Stimulated activated CD4-positive, alpha-beta T cell treated with anti-CD3 and anti-CD28 coated beads, Interleukin-12 subunit alpha, Interleukin-12 subunit beta, amount 100 ng/mL, for 48 hours (primary cell): Measurements from ENCODE around the gene PRRT3.
"Not testable (repeated sequence)": the region's sequence is repeated elsewhere in the genome, so short reads cannot be mapped to it uniquely, and the experiment has no call there.

ENCODE experiments used
- DNase-seq, 3 donors: peaks; one replicate each; pipeline ENCODE4 v3.0.0-alpha.2; 2020; ENCODE audit warnings: low read depth in 2 of 3, low spot score in 1 of 3

Gene PRRT3

DNA sequence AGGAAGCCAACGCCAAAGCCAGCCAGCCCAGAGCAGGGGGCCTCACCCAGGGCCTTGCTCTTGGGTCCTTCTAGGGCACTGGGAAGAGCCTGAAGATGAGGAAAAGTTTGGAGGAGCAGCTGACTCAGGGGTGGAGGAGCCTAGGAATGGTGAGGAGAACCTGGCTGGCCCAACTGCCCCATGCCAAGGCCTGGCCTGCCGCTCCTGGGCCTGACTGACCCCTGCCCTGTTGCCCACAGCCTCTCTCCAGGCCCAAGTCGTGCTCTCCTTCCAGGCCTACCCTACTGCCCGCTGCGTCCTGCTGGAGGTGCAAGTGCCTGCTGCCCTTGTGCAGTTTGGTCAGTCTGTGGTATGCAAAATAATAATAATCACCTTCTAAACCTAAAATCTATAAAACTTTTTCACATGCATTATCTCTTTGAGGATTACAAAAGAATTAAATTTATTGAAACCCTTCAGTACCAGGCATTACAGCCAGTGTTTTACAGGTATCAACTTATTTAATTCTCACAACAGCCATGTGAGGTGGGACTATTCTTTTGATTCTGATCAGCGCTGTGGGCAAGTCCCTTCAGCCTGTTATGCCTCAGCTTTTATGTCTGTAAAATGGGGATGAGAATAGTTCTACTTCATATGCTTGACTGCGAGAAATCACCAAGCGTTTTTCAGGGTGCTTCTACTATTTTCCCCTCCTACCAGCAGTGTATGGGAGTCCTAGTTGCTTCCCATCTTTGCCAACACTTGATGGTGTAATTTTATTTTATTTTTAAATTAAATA lies 33.8 kb downstream of the PRRT3 start:
- no peak for DNase-seq

DNA sequence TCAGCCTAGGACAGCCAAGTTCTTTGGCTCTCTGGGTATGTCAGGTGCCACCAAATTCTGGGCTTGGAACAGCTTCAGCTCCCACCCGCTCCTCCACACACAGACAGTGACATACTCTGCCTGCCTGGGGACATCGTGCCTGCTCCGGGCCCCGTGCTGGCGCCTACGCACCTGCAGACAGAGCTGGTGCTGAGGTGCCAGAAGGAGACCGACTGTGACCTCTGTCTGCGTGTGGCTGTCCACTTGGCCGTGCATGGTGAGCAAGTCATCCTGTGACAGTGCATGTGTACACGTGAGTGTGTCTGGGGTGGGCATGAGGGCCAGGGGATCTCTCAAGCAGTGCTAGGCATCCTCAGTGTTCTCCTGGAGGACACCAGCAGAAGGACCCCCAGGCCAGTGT lies 34.4 kb downstream of the PRRT3 start:
- DNase-seq, result no peak

DNA sequence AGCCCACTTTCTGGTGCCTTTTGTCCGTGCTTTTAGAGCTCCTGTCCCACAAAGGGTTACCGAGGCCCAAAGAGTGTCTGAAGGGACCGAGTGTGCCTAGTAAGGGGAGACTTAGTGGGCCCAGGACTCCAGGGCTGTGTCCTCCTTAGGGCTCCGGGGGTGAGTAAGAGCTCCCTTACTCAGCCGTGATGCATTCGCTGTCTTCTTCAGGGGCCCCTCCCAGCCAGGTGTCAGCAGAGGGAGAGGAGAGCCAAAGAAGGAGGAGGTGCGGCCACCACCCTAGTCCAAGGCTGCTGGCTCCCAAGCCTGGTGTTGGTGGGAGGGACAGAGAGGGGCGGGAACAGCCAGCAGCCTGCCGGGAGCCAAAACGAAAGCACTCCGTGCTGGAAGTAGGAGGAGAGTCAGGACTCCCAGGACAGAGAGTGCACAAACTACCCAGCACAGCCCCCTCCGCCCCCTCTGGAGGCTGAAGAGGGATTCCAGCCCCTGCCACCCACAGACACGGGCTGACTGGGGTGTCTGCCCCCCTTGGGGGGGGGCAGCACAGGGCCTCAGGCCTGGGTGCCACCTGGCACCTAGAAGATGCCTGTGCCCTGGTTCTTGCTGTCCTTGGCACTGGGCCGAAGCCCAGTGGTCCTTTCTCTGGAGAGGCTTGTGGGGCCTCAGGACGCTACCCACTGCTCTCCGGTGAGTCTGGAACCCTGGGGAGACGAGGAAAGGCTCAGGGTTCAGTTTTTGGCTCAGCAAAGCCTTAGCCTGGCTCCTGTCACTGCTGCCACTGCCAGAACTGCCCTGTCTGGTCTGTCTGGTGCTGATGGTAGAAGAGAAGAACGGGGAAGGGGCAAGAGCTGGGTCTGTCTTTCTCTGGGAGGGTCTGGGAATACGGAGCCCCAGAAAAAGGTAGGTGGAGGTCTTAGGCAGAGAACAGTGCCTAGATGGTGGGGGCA lies 35.2 kb downstream of the PRRT3 start, which contains the start of gene IL17RC:
Gene IL17RC, plus strand, starts transcription at position 365 of the 947 bp plus-strand sequence. Its CDS starts 218 bp downstream, at position 583.
- peak in 1 of 3 donors; percentile 46 for DNase-seq

DNA sequence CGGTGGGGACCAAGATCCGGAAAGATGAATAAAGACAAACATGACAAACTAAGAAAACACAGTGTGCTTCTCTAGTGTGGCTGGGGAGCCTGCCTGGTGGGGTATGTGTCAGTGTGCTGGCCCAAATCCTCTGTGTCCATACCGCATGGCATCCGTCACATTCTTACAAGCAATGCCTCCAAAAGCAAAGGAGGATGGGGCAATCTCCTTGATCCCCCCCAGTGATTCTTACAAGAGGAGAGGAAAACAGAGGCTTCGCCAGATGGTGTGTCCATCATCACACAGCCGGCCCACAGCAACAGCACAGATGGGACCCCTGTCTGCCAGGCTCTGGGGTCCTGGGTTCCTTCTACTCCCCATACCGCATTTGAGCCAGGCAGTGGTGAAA lies 35.9 kb downstream of the PRRT3 start:
- no peak for DNase-seq

DNA sequence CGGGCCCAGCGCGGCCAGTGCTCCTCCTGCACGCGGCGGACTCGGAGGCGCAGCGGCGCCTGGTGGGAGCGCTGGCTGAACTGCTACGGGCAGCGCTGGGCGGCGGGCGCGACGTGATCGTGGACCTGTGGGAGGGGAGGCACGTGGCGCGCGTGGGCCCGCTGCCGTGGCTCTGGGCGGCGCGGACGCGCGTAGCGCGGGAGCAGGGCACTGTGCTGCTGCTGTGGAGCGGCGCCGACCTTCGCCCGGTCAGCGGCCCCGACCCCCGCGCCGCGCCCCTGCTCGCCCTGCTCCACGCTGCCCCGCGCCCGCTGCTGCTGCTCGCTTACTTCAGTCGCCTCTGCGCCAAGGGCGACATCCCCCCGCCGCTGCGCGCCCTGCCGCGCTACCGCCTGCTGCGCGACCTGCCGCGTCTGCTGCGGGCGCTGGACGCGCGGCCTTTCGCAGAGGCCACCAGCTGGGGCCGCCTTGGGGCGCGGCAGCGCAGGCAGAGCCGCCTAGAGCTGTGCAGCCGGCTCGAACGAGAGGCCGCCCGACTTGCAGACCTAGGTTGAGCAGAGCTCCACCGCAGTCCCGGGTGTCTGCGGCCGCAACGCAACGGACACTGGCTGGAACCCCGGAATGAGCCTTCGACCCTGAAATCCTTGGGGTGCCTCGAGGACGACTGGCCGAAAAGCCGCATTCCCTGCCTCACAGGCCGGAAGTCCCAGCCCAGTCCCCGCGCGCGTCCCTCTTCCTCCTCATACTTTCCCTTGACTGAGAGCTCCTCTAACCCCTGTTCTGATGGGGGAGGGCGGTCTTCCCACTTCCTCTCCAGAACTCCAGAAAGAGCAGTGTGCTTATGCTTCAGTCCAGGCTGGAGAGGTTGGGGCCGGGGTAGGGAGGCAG lies 36.7 kb downstream of the PRRT3 start:
- DNase-seq, result peak in 1 of 3 donors; percentile 32

DNA sequence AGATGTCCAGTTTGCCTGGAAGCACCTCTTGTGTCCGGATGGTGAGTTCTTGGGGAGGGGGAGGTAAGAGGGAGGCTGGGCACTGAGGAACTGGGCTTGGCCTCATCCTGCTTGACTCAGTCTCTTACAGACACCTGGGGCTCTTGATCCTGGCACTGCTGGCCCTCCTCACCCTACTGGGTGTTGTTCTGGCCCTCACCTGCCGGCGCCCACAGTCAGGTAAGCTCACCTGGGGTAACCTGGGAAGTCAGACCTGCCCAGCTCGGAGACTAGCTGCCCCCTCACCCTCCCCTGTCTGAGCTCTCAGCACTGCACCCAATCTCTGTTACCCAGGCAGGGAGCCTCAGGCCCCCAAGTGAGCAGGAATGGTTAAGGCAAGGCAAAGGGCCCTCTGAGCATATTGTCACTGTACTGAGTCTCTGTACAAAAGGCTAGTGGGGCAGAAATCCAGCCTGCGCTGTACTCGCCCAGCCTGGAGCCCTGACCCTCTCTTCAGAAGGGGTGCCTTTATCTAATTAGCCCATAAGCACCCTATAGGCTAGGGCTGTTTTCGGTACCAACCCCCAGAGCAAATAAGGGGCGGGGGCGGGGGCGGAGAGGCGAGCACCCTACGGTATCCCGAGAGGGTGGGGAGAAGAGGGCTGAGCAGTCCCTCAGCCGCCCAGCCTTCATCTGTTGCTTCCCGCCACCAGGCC lies 37.5 kb downstream of the PRRT3 start:
- DNase-seq, result no peak

DNA sequence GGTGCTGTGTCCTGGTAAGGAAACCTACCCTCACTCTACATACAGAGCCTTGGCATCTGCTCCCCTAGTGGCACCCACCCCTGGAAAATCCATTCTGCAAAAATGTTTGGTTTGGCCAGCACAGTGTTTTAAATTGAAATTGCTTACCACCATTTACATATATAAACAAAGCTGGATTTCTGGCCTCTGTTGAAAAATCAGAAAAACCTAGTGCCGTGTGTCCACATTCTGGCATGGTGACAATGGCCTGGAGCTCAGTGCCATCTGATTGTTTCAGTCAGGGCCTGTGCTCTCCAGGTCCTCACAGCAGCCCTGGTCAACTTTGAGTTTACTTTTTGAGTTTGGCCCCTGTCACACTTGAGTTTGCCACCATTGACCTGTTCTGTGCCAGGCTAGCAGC lies 38.2 kb downstream of the PRRT3 start:
- no peak for DNase-seq

DNA sequence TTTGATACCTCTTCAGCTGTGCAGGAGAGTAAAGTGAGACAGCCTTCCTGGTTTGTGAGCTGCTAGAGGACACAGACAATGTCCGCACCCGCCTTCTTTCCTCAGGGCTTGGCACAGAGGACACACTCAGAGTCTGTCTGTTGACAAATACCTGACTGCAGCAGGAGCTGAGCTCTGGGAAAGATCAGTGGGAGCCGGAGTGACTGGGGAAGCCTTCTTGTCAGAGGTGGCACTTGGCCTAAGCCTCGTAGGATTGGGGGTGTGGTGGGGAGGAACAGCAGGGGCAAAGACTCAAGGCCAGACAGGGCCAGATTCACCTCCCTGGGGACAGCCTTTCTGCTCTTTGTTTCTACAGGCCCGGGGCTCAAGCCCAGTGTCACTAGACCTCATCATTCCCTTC lies 38.6 kb downstream of the PRRT3 start:
- DNase-seq, result no peak

DNA sequence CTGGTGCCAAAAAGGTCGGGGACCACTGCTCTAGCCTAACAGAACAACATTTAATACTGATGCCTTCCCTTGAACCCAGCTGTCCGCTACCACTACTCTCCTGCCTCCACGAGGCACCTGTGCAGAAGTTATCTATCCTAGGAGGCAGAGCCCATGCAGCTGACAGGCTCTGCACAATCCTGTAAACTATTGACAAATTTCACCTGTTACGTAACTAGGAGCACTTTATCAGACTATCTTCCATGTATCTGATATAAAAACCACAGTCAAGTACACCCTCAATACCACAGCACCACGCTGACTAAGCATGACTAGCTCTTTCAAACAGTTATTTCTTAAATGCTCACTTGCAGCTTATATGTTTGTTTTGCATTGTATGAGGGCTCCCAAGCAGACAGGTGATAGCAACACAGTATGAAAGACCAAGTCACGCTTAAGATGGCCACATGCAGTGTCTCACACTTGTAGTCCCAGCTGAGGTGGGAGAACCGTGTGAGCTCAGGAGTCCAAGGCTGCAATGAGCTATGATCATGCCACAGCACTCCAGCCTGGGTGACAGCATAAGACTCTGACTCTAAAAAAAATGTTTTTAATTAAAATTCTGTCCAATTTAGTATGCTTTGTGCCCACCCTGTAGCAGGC lies 39.8 kb downstream of the PRRT3 start:
- no peak for DNase-seq

DNA sequence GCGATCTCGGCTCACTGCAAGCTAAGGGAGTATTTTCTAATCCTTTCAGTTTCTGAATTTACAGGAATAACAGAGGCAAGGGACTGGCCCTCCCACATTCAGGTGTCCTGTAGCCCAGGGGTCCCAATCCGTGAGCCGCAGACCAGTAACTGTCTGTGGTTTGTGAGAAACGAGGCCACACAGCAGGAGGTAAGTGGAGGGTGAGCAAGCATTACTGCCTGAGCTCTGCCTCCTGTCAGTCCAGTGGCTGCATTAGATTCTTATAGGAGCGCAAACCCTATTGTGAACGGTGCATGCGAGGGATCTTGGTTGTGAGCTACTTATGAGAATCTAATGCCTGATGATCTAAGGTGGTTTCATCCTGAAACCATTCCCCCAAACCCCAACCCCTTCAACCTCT lies 40.3 kb downstream of the PRRT3 start:
- no peak for DNase-seq

DNA sequence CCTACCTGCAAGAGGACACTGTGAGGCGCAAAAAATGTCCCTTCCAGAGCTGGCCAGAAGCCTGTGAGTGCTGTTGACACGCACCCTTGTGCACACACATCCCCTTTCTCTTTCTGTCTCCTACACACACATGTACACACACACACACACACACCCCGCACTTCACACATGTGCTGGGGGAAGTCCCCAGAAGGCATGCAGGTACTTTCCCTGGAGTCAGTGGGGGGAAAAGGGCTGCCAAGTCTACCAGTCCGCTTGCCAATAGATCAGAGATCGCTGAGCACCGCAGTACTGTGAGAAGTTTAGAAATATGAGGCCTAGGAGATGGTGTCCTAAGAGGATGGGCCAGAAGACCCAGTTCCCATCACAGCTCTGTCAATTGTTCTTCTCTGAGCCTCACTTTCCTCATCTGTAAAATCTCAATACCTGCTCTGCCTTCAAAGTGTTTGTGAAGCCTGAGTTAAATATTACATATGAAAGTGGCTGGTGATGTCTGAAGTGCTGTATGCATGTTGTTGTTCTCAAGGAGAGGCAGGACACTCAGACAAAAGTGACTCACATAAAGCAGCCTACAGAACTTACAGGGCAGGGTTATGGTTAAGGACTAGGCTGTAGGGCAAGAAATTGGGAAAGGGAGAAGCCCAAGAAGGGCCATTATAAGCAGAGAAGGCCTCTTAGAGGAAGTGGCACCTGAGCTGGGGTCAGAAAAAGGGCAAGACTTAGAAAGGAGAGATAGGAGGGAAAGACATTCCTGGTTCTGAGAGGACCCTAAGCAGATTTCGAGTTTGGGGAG lies 42.8 kb downstream of the PRRT3 start:
- no peak for DNase-seq

DNA sequence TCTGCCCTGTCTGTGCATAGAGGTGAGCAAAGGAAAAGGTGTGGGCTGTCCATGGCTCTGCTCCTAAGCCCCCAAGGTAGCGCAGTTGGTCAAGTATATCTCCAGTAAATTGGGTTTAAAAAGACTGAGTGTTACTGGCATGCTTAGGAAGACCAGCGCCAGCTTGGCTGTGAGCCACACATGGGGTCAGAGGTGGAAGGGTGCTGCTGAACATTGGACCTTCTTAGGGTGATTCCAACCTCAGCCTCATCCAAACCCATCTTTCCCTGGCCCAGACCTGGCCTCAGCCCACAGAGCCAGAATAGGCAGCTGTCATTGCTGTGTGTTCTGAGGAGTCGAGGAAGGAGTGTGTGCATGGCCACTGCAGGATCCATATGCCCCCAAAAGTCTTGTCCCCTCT lies 43.9 kb downstream of the PRRT3 start:
- DNase-seq, result no peak

DNA sequence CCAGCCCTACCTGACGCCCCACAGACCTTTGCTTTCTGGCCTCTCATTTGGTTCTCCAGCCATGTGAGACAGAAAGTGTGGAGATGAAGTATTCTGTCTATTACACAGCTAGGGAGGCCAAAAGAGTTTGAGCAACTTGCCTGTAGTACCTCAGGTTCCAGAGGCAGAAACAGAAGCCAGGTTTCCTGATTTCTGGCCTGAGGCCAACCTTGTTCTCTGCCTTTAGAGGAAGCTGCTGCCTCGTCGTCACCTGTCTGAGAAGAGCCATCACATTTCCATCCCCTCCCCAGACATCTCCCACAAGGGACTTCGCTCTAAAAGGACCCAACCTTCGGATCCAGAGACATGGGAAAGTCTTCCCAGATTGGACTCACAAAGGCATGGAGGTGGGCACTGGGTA lies 45.7 kb downstream of the PRRT3 start:
- DNase-seq, result no peak

DNA sequence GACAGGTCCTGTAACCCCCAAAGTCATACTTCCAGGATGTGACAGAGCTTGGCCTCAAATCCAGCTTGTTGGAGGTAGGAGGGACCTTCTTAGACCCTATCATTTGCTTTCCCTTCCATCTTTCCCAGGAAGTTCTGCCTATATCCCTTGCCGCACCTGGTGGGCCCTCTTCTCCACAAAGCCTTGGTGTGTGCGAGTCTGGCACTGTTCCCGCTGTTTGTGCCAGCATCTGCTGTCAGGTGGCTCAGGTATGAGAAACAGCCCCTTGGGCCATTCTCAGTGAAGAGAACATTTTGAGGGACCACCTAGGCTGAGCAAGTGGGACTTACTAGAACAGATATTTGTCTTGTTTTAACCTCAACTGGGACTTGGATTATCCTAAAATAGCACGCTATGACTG lies 48.3 kb downstream of the PRRT3 start:
- no peak for DNase-seq

DNA sequence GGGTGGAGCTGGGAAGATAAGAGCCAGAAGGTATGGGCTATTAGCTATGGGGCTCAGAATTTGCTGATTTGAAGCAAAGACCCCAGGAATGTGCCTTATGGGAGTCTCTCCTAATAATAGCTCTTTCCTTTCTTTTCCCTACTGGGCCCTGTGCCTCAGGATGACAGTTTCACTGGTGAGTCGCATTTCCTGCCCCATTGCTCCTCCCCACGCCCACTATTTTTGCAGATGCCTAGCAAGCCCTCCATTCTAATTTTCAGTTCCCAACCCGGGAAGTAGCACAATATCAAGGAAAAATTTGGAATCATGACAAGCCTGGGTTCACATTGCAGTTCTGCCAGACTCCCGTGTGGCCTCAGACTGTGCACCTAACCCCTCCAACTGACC lies 49.0 kb downstream of the PRRT3 start:
- no peak for DNase-seq

DNA sequence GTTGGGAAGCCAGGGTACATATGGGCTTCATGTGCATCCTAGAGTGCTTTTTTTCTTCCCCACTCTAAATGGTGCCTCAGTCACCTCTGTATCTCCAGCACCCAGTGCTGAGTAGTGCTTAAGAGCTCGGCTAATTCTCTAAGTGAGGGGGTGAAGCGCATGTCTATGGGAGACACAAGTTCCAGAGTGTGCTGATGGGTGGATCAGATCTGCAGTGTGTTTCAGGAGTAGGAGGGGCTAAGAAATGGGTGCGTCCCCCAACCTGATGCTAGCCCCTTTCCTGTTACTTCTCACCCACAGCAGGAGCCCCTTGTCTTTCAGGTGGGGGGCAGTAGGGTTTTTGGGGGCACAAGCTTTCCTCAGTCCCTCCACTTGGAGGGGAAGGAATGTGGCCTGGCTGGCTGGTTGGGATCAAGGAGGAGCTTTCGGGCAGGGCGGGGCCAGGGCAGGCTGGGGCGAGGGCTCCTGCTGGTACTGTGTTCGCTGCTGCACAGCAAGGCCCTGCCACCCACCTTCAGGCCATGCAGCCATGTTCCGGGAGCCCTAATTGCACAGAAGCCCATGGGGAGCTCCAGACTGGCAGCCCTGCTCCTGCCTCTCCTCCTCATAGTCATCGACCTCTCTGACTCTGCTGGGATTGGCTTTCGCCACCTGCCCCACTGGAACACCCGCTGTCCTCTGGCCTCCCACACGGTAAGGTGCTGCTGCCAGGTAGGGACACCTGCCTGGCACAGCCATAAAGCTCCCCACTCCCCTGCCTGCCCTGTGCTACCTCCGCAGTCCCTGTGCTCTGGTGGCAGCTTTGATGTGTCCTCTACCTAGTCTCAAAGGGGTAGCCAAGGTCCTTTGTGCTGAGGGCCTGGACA lies 49.6 kb downstream of the PRRT3 start, which contains the start of gene IL17RE:
Gene IL17RE, plus strand, starts transcription at position 477 of the 866 bp plus-strand sequence. Its CDS starts 85 bp downstream, at position 562.
- DNase-seq, result no peak

DNA sequence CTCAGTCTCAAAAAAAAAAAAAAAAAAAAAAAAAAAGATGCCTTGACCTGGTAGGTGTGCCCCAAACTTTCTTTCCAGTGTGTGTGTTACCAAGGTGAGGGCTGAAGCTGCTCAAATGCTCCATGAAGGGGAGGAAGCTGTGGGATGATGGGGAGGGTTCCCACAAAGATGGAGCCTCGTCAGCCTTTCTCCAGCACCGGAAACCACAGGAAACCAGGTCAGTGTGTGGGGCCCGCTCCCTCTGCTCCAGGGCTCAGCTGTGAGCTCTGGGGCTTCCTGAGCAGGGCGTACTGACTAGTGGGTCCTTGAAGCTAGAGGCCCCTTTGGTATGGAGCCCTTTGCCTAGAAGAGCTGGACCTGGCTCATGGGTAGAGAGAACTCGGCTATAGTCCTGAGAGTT lies 50.2 kb downstream of the PRRT3 start:
- peak in 1 of 3 donors; percentile 43 for DNase-seq

DNA sequence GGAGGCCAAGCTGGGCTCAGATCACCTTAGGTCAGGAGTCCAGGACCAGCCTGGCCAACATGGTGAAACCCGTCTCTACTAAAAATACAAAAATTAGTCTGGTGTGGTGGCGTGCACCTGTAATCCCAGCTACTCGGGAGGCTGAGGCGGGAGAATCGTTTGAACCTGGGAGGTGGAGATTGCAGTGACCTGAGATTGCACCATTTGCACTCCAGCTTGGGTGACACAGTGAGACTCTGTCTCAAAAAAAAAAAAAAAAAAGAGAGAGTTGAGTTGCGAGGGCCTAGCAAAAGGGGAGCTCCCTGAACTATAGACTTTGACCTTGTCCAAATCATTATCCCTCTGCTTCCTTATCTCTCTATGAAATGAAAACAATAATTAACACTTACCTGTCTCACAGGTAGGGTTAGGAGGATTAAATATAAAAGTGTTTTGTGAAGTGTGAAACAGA lies 51.2 kb downstream of the PRRT3 start:
- DNase-seq, result not testable (repeated sequence)
